Epithelial cell of umbilical artery (primary cell): ENCODE results near the gene KRTAP20-3. TPM values are rescaled to one million over a fixed set of nuclear protein-coding genes. Genes with fewer than 3 reads are reported as not detected.

ENCODE experiments used
- total RNA-seq: library from RNA; depleted of rRNA; stranded (reverse); fragments of >200 nt; gene quantifications from 2 replicates; pipeline ENCODE4 v1.2.3, GENCODE V29; 2014

Gene KRTAP20-3
- not detected in 2 replicates for total RNA-seq

GRCh38 chr21:30642564-30642963 is at the start of gene KRTAP20-3:
Gene KRTAP20-3 (plus strand): TSS chr21:30642864.

GRCh38 chr21:30598802-30599201 is 43.9 kb upstream of the KRTAP20-3 start, which contains the start of gene KRTAP6-2:
Gene KRTAP6-2 (minus strand): TSS chr21:30598902. CDS start chr21:30598874, 28 bp downstream.

GRCh38 chr21:30600787-30601186 is 41.9 kb upstream of the KRTAP20-3 start, which contains the start of gene KRTAP22-1:
Gene KRTAP22-1 (plus strand): TSS chr21:30601087.

DNA sequence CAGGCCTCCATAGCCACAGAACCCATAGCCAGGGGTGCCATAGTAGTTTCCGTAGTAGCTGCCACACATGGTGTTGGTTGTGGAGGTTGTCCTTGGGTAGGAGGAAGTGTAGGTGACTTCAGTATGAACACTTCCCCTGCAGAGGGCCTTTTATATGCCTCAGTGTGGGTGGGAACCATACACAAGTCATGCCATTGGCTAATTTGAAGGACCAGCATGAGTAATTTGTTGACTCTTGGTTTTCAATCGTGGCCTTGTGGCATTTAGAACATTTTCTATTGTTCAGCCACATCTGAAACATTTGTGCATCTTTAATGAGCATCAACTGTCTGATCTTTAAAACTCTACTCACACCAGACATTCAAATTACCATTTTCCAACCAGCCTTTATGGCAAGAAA is 28.8 kb upstream of the KRTAP20-3 start, which contains the start of gene KRTAP6-1:
TSS of gene KRTAP6-1 (minus strand) at position 95 of the 400 bp plus-strand sequence. CDS start at position 69, 26 bp downstream.

DNA sequence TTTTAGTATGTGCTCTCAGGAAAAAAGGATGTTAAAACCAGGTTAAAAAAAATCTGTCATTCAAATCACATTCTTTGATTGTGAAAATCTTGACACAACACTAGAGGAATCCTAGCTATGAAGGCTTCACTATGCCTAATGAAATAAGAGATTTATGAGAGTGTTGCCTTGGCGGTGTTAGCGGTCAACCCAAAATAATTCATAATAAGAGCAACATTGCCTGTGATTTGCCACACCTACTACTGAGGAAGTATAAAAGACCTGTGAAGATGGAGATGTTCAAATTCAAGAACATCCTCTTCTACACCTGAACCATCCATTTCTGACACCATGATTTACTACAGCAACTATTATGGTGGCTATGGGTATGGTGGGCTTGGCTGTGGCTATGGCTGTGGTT is 26.5 kb upstream of the KRTAP20-3 start, which contains the start of gene KRTAP20-1:
TSS of gene KRTAP20-1 (plus strand) at position 301 of the 400 bp plus-strand sequence. CDS start at position 331, 30 bp downstream.

GRCh38 chr21:30620522-30620921 is 22.1 kb upstream of the KRTAP20-3 start, which contains the start of gene KRTAP20-4:
Gene KRTAP20-4 (plus strand): TSS chr21:30620627.

DNA sequence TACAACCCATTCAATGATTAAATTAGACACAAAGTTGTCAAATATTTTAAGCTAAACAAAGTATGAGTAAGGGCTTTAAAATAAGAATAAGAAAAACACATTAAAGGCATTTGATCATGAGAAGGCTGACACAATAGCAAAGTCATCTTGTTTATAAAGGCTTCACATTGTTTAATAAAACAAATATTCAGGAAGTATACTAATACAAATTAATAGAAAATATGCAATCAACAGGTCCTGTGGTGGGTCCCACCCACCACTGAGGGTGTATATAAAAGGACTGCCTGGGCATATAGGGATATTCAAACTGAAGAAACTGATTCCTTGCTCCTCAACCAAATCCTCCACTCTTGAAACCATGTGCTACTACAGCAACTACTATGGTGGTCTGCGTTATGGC is 7.8 kb upstream of the KRTAP20-3 start, which contains the start of gene KRTAP20-2:
TSS of gene KRTAP20-2 (plus strand) at position 301 of the 400 bp plus-strand sequence. CDS start at position 359, 58 bp downstream.

Other genes with a start within 250 kb of the KRTAP20-3 start
- not detected in 2 replicates for gene KRTAP13-1, start 246.8 kb upstream of the KRTAP20-3 start, total RNA-seq
- not detected in 2 replicates for gene KRTAP13-3, start 216.9 kb upstream of the KRTAP20-3 start, total RNA-seq
- gene KRTAP13-4, start 212.6 kb upstream of the KRTAP20-3 start, total RNA-seq: not detected in 2 replicates
- gene KRTAP15-1, start 202.6 kb upstream of the KRTAP20-3 start, total RNA-seq: not detected in 2 replicates
- gene KRTAP19-1, start 162.5 kb upstream of the KRTAP20-3 start, total RNA-seq: not detected in 2 replicates
- gene KRTAP19-2, start 155.4 kb upstream of the KRTAP20-3 start, total RNA-seq: not detected in 2 replicates
- not detected in 2 replicates for gene KRTAP19-3, start 150.9 kb upstream of the KRTAP20-3 start, total RNA-seq
- gene KRTAP19-4, start 145.7 kb upstream of the KRTAP20-3 start, total RNA-seq: not detected in 2 replicates
- gene KRTAP19-5, start 140.7 kb upstream of the KRTAP20-3 start, total RNA-seq: not detected in 2 replicates
- not detected in 2 replicates for gene KRTAP19-6, start 101.0 kb upstream of the KRTAP20-3 start, total RNA-seq
- gene KRTAP19-7, start 81.5 kb upstream of the KRTAP20-3 start, total RNA-seq: not detected in 2 replicates
- gene KRTAP22-2, start 52.5 kb upstream of the KRTAP20-3 start, total RNA-seq: not detected in 2 replicates
- gene KRTAP6-3, start 50.4 kb upstream of the KRTAP20-3 start, total RNA-seq: not detected in 2 replicates
- gene KRTAP6-2, start 44.0 kb upstream of the KRTAP20-3 start, total RNA-seq: not detected in 2 replicates
- gene KRTAP22-1, start 41.8 kb upstream of the KRTAP20-3 start, total RNA-seq: not detected in 2 replicates
- not detected in 2 replicates for gene KRTAP6-1, start 28.9 kb upstream of the KRTAP20-3 start, total RNA-seq
- gene KRTAP20-1, start 26.4 kb upstream of the KRTAP20-3 start, total RNA-seq: not detected in 2 replicates
- not detected in 2 replicates for gene KRTAP20-4, start 22.2 kb upstream of the KRTAP20-3 start, total RNA-seq
- not detected in 2 replicates for gene KRTAP20-2, start 7.7 kb upstream of the KRTAP20-3 start, total RNA-seq
- not detected in 2 replicates for gene KRTAP21-3, start 75.9 kb downstream of the KRTAP20-3 start, total RNA-seq
- gene KRTAP21-2, start 104.4 kb downstream of the KRTAP20-3 start, total RNA-seq: not detected in 2 replicates
- gene KRTAP21-1, start 112.6 kb downstream of the KRTAP20-3 start, total RNA-seq: not detected in 2 replicates
- not detected in 2 replicates for gene KRTAP8-1, start 170.4 kb downstream of the KRTAP20-3 start, total RNA-seq
- gene KRTAP7-1, start 186.9 kb downstream of the KRTAP20-3 start, total RNA-seq: not detected in 2 replicates
- not detected in 2 replicates for gene KRTAP11-1, start 238.7 kb downstream of the KRTAP20-3 start, total RNA-seq